ENCODE results near the gene ECHS1. TPM values are rescaled to one million over a fixed set of nuclear protein-coding genes. Genes with fewer than 3 reads are reported as not detected.

ECHS1 gene
- total and polyA plus RNA-seq, 2 donors (not counting 3 experiments of a cell fraction or from before 2014, with no cell fraction given), result 46.2 to 108 TPM

DNA sequence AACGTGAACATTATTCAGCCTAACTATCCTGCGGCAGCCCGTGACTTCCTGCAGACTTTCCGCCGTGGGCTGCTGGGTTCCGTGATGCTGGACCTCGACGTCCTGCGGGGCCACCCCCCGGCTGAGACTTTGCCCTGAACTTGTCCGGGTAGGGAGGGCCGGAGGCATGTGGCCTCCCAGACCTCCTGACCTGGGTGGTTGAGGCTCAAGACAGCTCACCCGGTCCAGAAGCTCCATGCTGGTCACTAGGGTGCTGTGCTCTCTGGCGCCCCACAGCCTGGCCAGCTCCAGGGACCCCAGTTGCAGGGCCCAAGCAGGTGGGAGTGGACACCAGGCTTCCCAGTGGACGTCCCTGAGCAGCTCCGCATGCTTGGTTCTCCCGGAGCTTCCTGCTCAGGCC, 46.9 kb upstream of the ECHS1 start:
- BruUV-seq (replicated peaks), result no TSS peak
- H3K79me2 ChIP-seq (ENCODE audit: control insufficient read depth, insufficient read depth, low read length), result peaks cover 3% of the 10 kb centered on the region
- H3K4me2 ChIP-seq (ENCODE audit: insufficient read depth, low read length), result no peak overlapping the region
- dilution Hi-C loops (cut with MboI; ENCODE audit: extremely low pct_ligation_motif_present, low sequenced_read_pairs) (no loop called here), intact Hi-C loops (cut with micrococcal nuclease) (no loop called here)
- H3K27ac ChIP-seq (ENCODE audit: insufficient read depth, low read depth, low read length), result no peak overlapping the region
- no peak for DNase-seq (ENCODE audit: low read depth, low spot score)
- no peaks in the 10 kb centered on the region for H3K9me3 ChIP-seq (replicated peaks; ENCODE audit: control insufficient read depth, insufficient read depth, low read length)
- TF ChIP-seq GATA2 (IDR thresholded peaks at IDR 0.05; ENCODE audit: insufficient read depth, insufficient read length, low read depth, low read length) (no peak), EZH2 (IDR thresholded peaks at IDR 0.05; ENCODE audit: borderline replicate concordance, low read depth, low read length, severe bottlenecking) (no peak), POLR2A (IDR thresholded peaks at IDR 0.05; ENCODE audit: low read depth, low read length) (no peak), POLR2AphosphoS5 (IDR thresholded peaks at IDR 0.05; ENCODE audit: insufficient read depth, low read depth, low read length) (no peak), FOS (IDR thresholded peaks at IDR 0.05; ENCODE audit: borderline replicate concordance, insufficient read depth, low read length) (no peak)
- TF ChIP-seq, protein P1, sequence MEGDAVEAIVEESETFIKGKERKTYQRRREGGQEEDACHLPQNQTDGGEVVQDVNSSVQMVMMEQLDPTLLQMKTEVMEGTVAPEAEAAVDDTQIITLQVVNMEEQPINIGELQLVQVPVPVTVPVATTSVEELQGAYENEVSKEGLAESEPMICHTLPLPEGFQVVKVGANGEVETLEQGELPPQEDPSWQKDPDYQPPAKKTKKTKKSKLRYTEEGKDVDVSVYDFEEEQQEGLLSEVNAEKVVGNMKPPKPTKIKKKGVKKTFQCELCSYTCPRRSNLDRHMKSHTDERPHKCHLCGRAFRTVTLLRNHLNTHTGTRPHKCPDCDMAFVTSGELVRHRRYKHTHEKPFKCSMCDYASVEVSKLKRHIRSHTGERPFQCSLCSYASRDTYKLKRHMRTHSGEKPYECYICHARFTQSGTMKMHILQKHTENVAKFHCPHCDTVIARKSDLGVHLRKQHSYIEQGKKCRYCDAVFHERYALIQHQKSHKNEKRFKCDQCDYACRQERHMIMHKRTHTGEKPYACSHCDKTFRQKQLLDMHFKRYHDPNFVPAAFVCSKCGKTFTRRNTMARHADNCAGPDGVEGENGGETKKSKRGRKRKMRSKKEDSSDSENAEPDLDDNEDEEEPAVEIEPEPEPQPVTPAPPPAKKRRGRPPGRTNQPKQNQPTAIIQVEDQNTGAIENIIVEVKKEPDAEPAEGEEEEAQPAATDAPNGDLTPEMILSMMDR (IDR thresholded peaks at IDR 0.05; ENCODE audit: extremely low read depth in 1 of 2, insufficient read depth in 1 of 2, low read depth in 1 of 2, low read length in 2 of 2), result no peak
- H3K4me1 ChIP-seq (ENCODE audit: control insufficient read depth, extremely low read depth, insufficient read depth, low read length), result no peaks in the 10 kb centered on the region
- H3K27me3 ChIP-seq (ENCODE audit: control insufficient read depth in 2 of 2, insufficient read depth in 2 of 2, low read length in 2 of 2), result peaks cover 8 to 9% of the 10 kb centered on the region in 2 experiments
- no peak overlapping the region for H3K4me3 ChIP-seq (replicated peaks in 1 of 3; ENCODE audit: insufficient read depth in 1 of 3, low read depth in 1 of 3, low read length in 3 of 3)
- peaks cover 4 to 13% of the 10 kb centered on the region in 2 experiments for H3K36me3 ChIP-seq (ENCODE audit: control insufficient read depth in 2 of 2, extremely low read depth in 1 of 2, insufficient read depth in 2 of 2, low read length in 2 of 2)
- H3K9me1 ChIP-seq (replicated peaks; ENCODE audit: control insufficient read depth, extremely low read depth, insufficient read depth, low read length), result no peaks in the 10 kb centered on the region
- no peak overlapping the region for H2AFZ ChIP-seq (ENCODE audit: low read depth, low read length)
- POLR2A ChIA-PET, result no interaction called here
- FAIRE-seq, result no peak
- no peaks in the 10 kb centered on the region for H4K20me1 ChIP-seq (replicated peaks; ENCODE audit: control insufficient read depth, extremely low read depth, insufficient read depth, low read length)
- CTCF ChIA-PET, result interaction anchor here (0.9 to 1.2 kb wide), 2 partner anchors 19 to 90 kb away, joined by 3 to 4 read pairs; no protein-coding TSS in a partner anchor
- no peak overlapping the region for H3K9ac ChIP-seq (replicated peaks; ENCODE audit: extremely low read depth, insufficient read depth, low read length)

All from endothelial cell of umbilical vein (primary cell).